HL-60/S4 (cell line): ENCODE measurements around the gene NKTR.

Experiments used
- in situ Hi-C: fragments of 300-500 bp; cut with MboI; formaldehyde crosslinking; loops from 2 replicates; pipeline ENCODE4 v1.14.3; 2022; ENCODE audit warnings: low sequenced_read_pairs

Gene NKTR

GRCh38 chr3:42675909-42676308 lies 75.4 kb downstream of the NKTR start:
- in situ Hi-C loops, result no loop called here

- in situ Hi-C loops, result no loop called here
Observed at GRCh38 chr3:42678447-42678846, 78.0 kb downstream of the NKTR start.

GRCh38 chr3:42680271-42680670 lies 79.8 kb downstream of the NKTR start:
- in situ Hi-C loops, result no loop called here

GRCh38 chr3:42680806-42681205 lies 80.3 kb downstream of the NKTR start:
- in situ Hi-C loops, result no loop called here

GRCh38 chr3:42681361-42682038 lies 81.0 kb downstream of the NKTR start:
- in situ Hi-C loops, result no loop called here

- in situ Hi-C loops, result no loop called here
Observed at GRCh38 chr3:42682301-42683070, 82.0 kb downstream of the NKTR start.

GRCh38 chr3:42683875-42684598 lies 83.6 kb downstream of the NKTR start:
- in situ Hi-C loops, result no loop called here

GRCh38 chr3:42684632-42685362 lies 84.3 kb downstream of the NKTR start:
- in situ Hi-C loops, result no loop called here

GRCh38 chr3:42685363-42685881 lies 84.9 kb downstream of the NKTR start, which contains the start of gene KLHL40:
TSS of gene KLHL40 (plus strand) at chr3:42685537. CDS start at chr3:42685619, 82 bp downstream.
- in situ Hi-C loops, result no loop called here

GRCh38 chr3:42685891-42686820 lies 85.7 kb downstream of the NKTR start:
- in situ Hi-C loops, result no loop called here

- in situ Hi-C loops, result no loop called here
Observed at GRCh38 chr3:42686832-42687650, 86.6 kb downstream of the NKTR start.

GRCh38 chr3:42688016-42688415 lies 87.5 kb downstream of the NKTR start:
- in situ Hi-C loops, result no loop called here

- in situ Hi-C loops, result no loop called here
Observed at GRCh38 chr3:42688487-42689420, 88.3 kb downstream of the NKTR start.

GRCh38 chr3:42689421-42690014 lies 89.0 kb downstream of the NKTR start:
- in situ Hi-C loops, result no loop called here

GRCh38 chr3:42690191-42690590 lies 89.7 kb downstream of the NKTR start:
- in situ Hi-C loops, result no loop called here

- in situ Hi-C loops, result no loop called here
Observed at GRCh38 chr3:42690766-42691680, 90.5 kb downstream of the NKTR start.
